Right lobe of liver (tissue), 6 donors: ENCODE measurements around the gene SENP8. TPM values are rescaled to one million over a fixed set of nuclear protein-coding genes. Genes with fewer than 3 reads are reported as not detected.

Experiments
- ATAC-seq, 4 donors: fragments of 200-7000 bp; cut with Tn5 transposase; one replicate each; pipeline ENCODE4 v1.9.1; 2020; ENCODE audit warnings: mild to moderate bottlenecking in 4 of 4, moderate library complexity in 4 of 4
- DNase-seq, 3 donors: peaks; one replicate each; pipeline ENCODE4 v3.0.0-alpha.2; 2020
- H3K27ac ChIP-seq, 3 donors: fragments of 200-600 bp; one replicate each; pipeline ENCODE4 v1.8.0; 2022
- H3K27me3 ChIP-seq, 2 donors: fragments of 200-600 bp; one replicate each; pipeline ENCODE4 v1.8.0; 2022
- H3K36me3 ChIP-seq, 4 donors: fragments of 200-600 bp; sonication (generic) in 1 of 4; one replicate each; pipeline versions ENCODE4 v1.5.1 to v1.8.0; 2017 to 2022; ENCODE audit warnings: control low read depth in 1 of 4
- H3K4me1 ChIP-seq, 4 donors: fragments of 200-600 bp; sonication (generic) in 1 of 4; one replicate each; pipeline versions ENCODE4 v1.5.1 to v1.8.0; 2017 to 2022; ENCODE audit warnings: control low read depth in 1 of 4
- H3K4me3 ChIP-seq, 3 donors: fragments of 200-600 bp; one replicate each; pipeline ENCODE4 v1.8.0; 2022
- H3K9me3 ChIP-seq, 4 donors: fragments of 200-600 bp; sonication (generic) in 1 of 4; one replicate each; pipeline versions ENCODE4 v1.5.1 to v1.8.0; 2017 to 2022; ENCODE audit warnings: control low read depth in 1 of 4
- POLR2A ChIP-seq: fragments of 450-650 bp; IDR thresholded peaks from one replicate; pipeline ENCODE4 v1.6.1; 2017; ENCODE audit warnings: antibody characterized with exemption, mild to moderate bottlenecking
- WGBS: methylation state at CpG from one replicate; pipeline ENCODE4 v1.1.6; 2018; ENCODE audit warnings: low coverage, low lambda C conversion rate; ENCODE audit not compliant: insufficient coverage; ENCODE audit errors: missing lambda C conversion rate; 5-methylcytosine and 5-hydroxymethylcytosine counted together
- intact Hi-C, 2 donors: fragments of 100-400 bp; cut with DNase I; formaldehyde crosslinking; loops; one replicate each; pipeline versions ENCODE4 v1.11.2 to v1.14.1; 2022
- total RNA-seq, 6 experiments: library from RNA; depleted of rRNA in 2 of 6; stranded (reverse); fragments of >200 nt in 2 of 6; fragmentation: NEBNext Ultra II Directional in 3 of 6; extraction: Animal tissue kit (Norgen Biotek cat#: 25700) in 3 of 6; gene quantifications; one replicate each; pipeline versions ENCODE4 v1.1.0 to v1.2.4, GENCODE V29; 2016 to 2023
- TF ChIP-seq, protein P1 (sequence below), 4 donors: fragments of 200-600 bp in 3 of 4; fragments of 450-650 bp in 1 of 4; IDR thresholded peaks; one replicate each; pipeline versions ENCODE4 v1.5.1 to v1.8.0; 2016 to 2022; ENCODE audit warnings: antibody characterized with exemption in 4 of 4, mild to moderate bottlenecking in 2 of 4
- donor health status: DM: no; HTN: yes; CAD: no.
- donor health status: DM: no; HTN: no; CAD: no.
- donor health status: DM: no; HTN: no; CAD: no.
- donor health status: DM: no; HTN: yes; CAD: no.
- donor health status: DM: no; HTN: yes; CAD: no.

The SENP8 gene
- total RNA-seq, 6 experiments from 2014 or later, result 0.61 to 2.6 (median 1.0) TPM

DNA sequence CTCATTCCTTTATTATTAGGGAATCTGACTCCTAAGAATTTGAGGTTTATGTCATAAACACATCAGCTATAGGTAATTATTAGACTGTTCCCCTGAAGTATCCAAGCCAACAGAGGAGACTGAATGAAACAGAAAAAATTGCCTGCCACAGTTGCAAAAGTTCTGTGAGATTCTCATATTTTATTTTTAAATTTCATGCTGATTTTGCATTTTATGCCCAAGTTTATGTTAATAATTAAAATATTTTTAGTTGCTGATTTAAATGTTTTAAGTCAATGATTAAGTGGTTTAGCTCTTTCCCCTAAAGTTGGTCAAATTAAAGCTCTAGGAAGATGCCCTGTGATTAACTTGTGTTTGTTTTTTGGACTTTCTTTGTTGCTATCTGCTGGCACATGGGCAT is 10.2 kb downstream of the SENP8 start:
- DNase-seq (no peak), ATAC-seq (no peak)
- H3K4me1 ChIP-seq, result no peaks in the 10 kb centered on the region
- TF ChIP-seq, protein P1, sequence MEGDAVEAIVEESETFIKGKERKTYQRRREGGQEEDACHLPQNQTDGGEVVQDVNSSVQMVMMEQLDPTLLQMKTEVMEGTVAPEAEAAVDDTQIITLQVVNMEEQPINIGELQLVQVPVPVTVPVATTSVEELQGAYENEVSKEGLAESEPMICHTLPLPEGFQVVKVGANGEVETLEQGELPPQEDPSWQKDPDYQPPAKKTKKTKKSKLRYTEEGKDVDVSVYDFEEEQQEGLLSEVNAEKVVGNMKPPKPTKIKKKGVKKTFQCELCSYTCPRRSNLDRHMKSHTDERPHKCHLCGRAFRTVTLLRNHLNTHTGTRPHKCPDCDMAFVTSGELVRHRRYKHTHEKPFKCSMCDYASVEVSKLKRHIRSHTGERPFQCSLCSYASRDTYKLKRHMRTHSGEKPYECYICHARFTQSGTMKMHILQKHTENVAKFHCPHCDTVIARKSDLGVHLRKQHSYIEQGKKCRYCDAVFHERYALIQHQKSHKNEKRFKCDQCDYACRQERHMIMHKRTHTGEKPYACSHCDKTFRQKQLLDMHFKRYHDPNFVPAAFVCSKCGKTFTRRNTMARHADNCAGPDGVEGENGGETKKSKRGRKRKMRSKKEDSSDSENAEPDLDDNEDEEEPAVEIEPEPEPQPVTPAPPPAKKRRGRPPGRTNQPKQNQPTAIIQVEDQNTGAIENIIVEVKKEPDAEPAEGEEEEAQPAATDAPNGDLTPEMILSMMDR (IDR thresholded peaks at IDR 0.05), result no peak
- no peak for TF ChIP-seq POLR2A
- H3K27ac ChIP-seq, result no peak overlapping the region
- H3K9me3 ChIP-seq, result no peaks in the 10 kb centered on the region
- no peaks in the 10 kb centered on the region for H3K36me3 ChIP-seq
- no peak overlapping the region for H3K4me3 ChIP-seq
- H3K27me3 ChIP-seq, result no peaks in the 10 kb centered on the region
- intact Hi-C loops, result no loop called here

DNA sequence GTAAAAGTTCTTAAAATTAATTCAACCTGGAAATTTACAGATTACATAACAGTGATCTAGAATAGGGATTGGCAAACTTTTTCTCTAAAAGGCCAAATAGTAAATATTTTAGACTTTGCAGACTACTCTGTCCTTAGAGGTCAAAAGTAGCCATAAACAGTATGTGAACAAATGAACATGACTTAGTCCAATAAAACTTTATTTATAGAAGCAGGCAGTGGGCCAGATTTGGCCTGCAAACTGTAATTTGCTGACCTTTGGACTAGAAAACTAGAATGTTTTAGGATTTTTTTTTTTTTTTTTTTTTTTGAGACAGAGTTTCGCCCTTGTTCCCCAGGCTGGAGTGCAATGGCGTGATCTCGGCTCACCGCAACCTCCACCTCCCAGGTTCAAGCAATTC is 12.1 kb downstream of the SENP8 start:
- no peak for TF ChIP-seq POLR2A
- TF ChIP-seq, protein P1 (IDR thresholded peaks at IDR 0.05), result no peak
- DNase-seq, result no peak
- WGBS, result 100% methylated on average over 4 of the region's 4 CpGs
- H3K4me1 ChIP-seq, result no peaks in the 10 kb centered on the region
- intact Hi-C loops, result no loop called here
- H3K36me3 ChIP-seq, result no peaks in the 10 kb centered on the region
- H3K27me3 ChIP-seq, result no peaks in the 10 kb centered on the region
- no peak for ATAC-seq
- no peak overlapping the region for H3K4me3 ChIP-seq
- no peak overlapping the region for H3K27ac ChIP-seq
- H3K9me3 ChIP-seq, result no peaks in the 10 kb centered on the region

DNA sequence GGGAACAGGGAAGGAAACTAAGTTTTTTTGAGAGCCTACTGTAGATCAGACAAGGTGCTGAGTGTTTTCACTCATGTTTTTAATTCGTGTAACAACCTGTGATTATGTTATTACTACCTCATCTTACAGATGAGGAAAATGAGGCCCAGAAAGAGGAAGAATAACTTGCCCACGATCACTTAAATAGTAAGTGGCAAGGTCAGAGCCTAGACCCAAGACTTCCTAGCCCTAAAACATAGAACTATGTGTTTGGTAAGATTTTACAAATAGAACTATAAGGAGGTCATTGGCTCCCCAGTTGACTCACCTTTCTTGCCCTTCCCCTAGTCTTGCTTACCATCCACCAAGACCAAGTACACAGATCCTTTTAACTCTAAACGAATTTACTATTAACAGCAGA is 13.7 kb downstream of the SENP8 start:
- Histone ChIP-seq H3K4me1 (no peaks in the 10 kb centered on the region), H3K9me3 (no peaks in the 10 kb centered on the region), H3K27me3 (no peaks in the 10 kb centered on the region), H3K27ac (no peak overlapping the region), H3K36me3 (no peaks in the 10 kb centered on the region), H3K4me3 (no peak overlapping the region)
- TF ChIP-seq, protein P1 (IDR thresholded peaks at IDR 0.05), result no peak
- no peak for TF ChIP-seq POLR2A
- intact Hi-C loops, result no loop called here
- DNase-seq (no peak), ATAC-seq (no peak)
- 68% methylated on average over 3 of the region's 3 CpGs for WGBS

DNA sequence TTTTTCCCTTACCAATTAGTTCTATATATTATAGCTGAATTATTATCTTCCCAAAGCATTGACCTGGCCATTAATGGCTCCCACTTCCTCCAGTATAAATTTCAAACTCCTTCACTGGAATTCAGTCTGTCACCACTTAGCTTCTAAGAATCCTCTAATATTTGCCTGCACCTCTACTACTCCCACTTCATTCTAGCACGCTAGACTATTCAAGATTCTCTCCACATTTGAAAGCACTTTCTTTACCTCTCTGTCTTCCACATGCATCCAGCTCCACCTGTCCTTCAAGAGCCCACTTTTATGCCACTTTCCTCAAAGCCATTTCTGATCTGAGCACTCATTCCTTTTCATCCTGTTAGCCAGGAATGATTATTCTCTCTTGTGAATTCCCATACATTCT is 15.0 kb downstream of the SENP8 start:
- Histone ChIP-seq H3K27ac (no peak overlapping the region), H3K4me3 (no peak overlapping the region), H3K9me3 (no peaks in the 10 kb centered on the region), H3K27me3 (no peaks in the 10 kb centered on the region), H3K36me3 (no peaks in the 10 kb centered on the region), H3K4me1 (no peaks in the 10 kb centered on the region)
- intact Hi-C loops, result no loop called here
- no peak for ATAC-seq
- 100% methylated on average over 1 of the region's 1 CpG for WGBS
- TF ChIP-seq, protein P1 (IDR thresholded peaks at IDR 0.05), result no peak
- TF ChIP-seq POLR2A, result no peak
- DNase-seq, result no peak

DNA sequence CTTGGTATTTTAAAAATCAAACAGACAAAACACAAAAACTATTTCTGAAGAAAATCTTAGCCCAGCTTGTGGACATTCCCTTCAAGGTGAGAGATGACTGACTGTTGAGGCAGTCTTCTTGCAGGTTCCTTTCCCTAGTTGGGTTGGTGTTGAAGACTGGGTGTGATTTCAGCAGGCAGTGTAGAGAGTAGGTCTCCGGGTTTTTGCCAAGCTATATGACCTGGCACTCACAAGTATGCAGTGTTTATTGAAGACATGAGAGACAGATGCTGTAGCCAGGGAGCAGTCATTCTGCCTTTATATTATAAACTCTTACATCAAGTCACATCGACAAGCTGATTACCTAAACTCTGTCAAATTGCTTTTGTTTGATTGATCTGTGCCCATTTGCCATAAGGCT is 17.5 kb downstream of the SENP8 start:
- whole genome bisulfite sequencing, result 78% methylated on average over 1 of the region's 2 CpGs
- no peak for DNase-seq
- Histone ChIP-seq H3K9me3 (no peaks in the 10 kb centered on the region), H3K27ac (no peak overlapping the region), H3K4me1 (no peaks in the 10 kb centered on the region), H3K4me3 (no peak overlapping the region), H3K36me3 (no peaks in the 10 kb centered on the region), H3K27me3 (no peaks in the 10 kb centered on the region)
- no peak for TF ChIP-seq POLR2A
- TF ChIP-seq, protein P1 (IDR thresholded peaks at IDR 0.05), result no peak
- intact Hi-C loops, result no loop called here
- no peak for ATAC-seq
